ENCODE measurements around the gene ENPP6. TPM values are rescaled to one million over a fixed set of nuclear protein-coding genes. Genes with fewer than 3 reads are reported as not detected.

Gene ENPP6
- total RNA-seq, 1 donor from 2014 or later: not detected

DNA sequence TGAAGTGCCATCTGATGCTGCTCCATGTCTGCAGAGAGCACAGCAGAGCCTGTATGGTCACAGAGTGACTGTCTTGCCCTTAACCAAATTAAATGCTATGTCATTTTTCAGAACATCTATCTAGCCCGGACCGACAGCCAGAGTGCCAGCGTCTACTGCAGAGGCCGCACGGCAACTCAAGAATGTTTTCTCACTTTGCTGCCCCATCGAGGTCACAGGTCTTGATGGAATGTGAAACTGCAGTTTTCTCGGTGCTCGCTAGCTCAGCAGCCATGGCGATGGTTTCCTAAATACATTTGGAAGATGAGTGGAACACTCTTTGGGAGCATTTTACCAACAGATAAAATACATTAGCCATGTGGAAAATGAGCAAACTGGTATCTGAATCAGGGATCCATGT lies 125.7 kb downstream of the ENPP6 start:
- peaks cover 3% of the 10 kb centered on the region for H3K27me3 Mint-ChIP-seq (ENCODE audit: low read depth)
- H3K4me1 Mint-ChIP-seq: no peaks in the 10 kb centered on the region
- no peaks in the 10 kb centered on the region for H3K36me3 Mint-ChIP-seq (ENCODE audit: low read depth)
- H3K27ac Mint-ChIP-seq (ENCODE audit: unreplicated experiment): no peak overlapping the region
- no peak for DNase-seq (ENCODE audit: low read depth, low spot score)
- H3K9me3 Mint-ChIP-seq: peaks cover 6% of the 10 kb centered on the region
- H3K4me3 Mint-ChIP-seq: no peak overlapping the region
- TF ChIP-seq, protein P1, sequence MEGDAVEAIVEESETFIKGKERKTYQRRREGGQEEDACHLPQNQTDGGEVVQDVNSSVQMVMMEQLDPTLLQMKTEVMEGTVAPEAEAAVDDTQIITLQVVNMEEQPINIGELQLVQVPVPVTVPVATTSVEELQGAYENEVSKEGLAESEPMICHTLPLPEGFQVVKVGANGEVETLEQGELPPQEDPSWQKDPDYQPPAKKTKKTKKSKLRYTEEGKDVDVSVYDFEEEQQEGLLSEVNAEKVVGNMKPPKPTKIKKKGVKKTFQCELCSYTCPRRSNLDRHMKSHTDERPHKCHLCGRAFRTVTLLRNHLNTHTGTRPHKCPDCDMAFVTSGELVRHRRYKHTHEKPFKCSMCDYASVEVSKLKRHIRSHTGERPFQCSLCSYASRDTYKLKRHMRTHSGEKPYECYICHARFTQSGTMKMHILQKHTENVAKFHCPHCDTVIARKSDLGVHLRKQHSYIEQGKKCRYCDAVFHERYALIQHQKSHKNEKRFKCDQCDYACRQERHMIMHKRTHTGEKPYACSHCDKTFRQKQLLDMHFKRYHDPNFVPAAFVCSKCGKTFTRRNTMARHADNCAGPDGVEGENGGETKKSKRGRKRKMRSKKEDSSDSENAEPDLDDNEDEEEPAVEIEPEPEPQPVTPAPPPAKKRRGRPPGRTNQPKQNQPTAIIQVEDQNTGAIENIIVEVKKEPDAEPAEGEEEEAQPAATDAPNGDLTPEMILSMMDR (conservative IDR thresholded peaks at IDR 0.05): no peak

GRCh38 chr4:184090571-184090970 lies 127.1 kb downstream of the ENPP6 start:
- Mint-ChIP-seq H3K27me3 (ENCODE audit: low read depth) (peaks cover 3% of the 10 kb centered on the region), H3K4me3 (no peak overlapping the region), H3K4me1 (no peaks in the 10 kb centered on the region), H3K27ac (ENCODE audit: unreplicated experiment) (no peak overlapping the region), H3K9me3 (peaks cover 6% of the 10 kb centered on the region), H3K36me3 (ENCODE audit: low read depth) (no peaks in the 10 kb centered on the region)
- no peak for DNase-seq (ENCODE audit: low read depth, low spot score)
- TF ChIP-seq, protein P1 (conservative IDR thresholded peaks at IDR 0.05): no peak

GRCh38 chr4:184080674-184081073 lies 137.0 kb downstream of the ENPP6 start:
- Mint-ChIP-seq H3K27ac (ENCODE audit: unreplicated experiment) (no peak overlapping the region), H3K36me3 (ENCODE audit: low read depth) (no peaks in the 10 kb centered on the region), H3K4me3 (no peak overlapping the region), H3K4me1 (no peaks in the 10 kb centered on the region), H3K9me3 (peaks cover 4% of the 10 kb centered on the region), H3K27me3 (ENCODE audit: low read depth) (peaks cover 5% of the 10 kb centered on the region)
- no peak for DNase-seq (ENCODE audit: low read depth, low spot score)
- TF ChIP-seq, protein P1 (conservative IDR thresholded peaks at IDR 0.05): no peak

DNA sequence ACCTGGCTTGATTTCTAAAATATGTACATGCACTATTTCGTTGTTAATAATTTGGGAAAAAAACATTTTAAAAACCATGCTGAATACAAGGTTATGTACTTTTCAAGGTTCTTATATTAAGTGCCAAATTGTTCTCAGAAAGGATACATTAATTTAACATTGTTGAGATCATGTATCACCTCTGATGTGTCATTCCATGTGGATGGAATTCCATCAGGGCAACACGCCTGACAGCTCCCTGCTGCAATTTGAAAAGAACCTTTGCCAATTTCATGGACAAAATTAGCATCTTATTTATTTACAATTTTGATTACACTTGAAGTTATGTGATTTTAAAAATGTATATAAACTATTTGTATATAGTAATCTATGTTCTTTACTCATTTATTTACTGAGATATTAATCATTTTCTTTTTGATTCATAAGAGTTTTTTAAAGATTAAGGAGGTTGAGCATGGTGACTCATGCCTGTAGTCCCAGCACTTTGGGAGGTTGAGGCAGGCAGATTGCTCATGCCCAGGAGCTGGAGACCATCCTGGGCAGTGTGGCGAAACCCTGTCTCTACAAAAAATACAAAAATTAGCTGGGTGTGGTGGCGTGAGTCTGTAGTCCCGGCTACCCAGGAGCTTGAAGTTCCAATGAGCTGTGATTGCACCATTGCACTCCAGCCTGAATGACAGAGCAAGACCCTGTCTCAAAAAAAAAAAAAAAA lies 142.8 kb downstream of the ENPP6 start:
- Mint-ChIP-seq H3K36me3 (ENCODE audit: low read depth) (no peaks in the 10 kb centered on the region), H3K4me1 (no peaks in the 10 kb centered on the region), H3K27me3 (ENCODE audit: low read depth) (no peaks in the 10 kb centered on the region), H3K9me3 (peaks cover 9% of the 10 kb centered on the region), H3K27ac (ENCODE audit: unreplicated experiment) (no peak overlapping the region), H3K4me3 (no peak overlapping the region)
- TF ChIP-seq, protein P1 (conservative IDR thresholded peaks at IDR 0.05): no peak
- DNase-seq (ENCODE audit: low read depth, low spot score): no peak

- Mint-ChIP-seq H3K4me1 (peaks cover 5% of the 10 kb centered on the region), H3K27me3 (ENCODE audit: low read depth) (no peaks in the 10 kb centered on the region), H3K4me3 (no peak overlapping the region), H3K27ac (ENCODE audit: unreplicated experiment) (no peak overlapping the region), H3K9me3 (peaks cover 5% of the 10 kb centered on the region), H3K36me3 (ENCODE audit: low read depth) (no peaks in the 10 kb centered on the region)
- TF ChIP-seq, protein P1 (conservative IDR thresholded peaks at IDR 0.05): no peak
- DNase-seq (ENCODE audit: low read depth, low spot score): no peak
Measured at GRCh38 chr4:184067931-184068554, 149.6 kb downstream of the ENPP6 start.
